Prostate gland (tissue), 2 donors: ENCODE data around the gene ACAD10. TPM values are rescaled to one million over a fixed set of nuclear protein-coding genes. Genes with fewer than 3 reads are reported as not detected.

ENCODE experiments used
- DNase-seq: peaks from one replicate; pipeline ENCODE4 v3.0.0-alpha.2; 2019; ENCODE audit warnings: low spot score
- H3K27ac ChIP-seq, 2 donors: fragments of 200-600 bp; sonication (generic); 2 replicates each; pipeline ENCODE4 v1.5.1; 2017 to 2019
- H3K27me3 ChIP-seq: fragments of 200-600 bp; sonication (generic); replicated peaks from 2 replicates; pipeline ENCODE4 v1.5.1; 2019; ENCODE audit not compliant: insufficient read depth
- H3K36me3 ChIP-seq, 2 donors: fragments of 200-600 bp; sonication (generic); 1 replicate in 1 of 2; 2 replicates in 1 of 2; pipeline versions ENCODE4 v1.5.1 to v1.8.1; 2017 to 2019
- H3K4me1 ChIP-seq: fragments of 200-600 bp; sonication (generic); replicated peaks from 2 replicates; pipeline ENCODE4 v1.5.1; 2019
- H3K4me3 ChIP-seq, 2 donors: fragments of 200-600 bp; sonication (generic); 2 replicates each; pipeline ENCODE4 v1.5.1; 2017 to 2019
- H3K9me3 ChIP-seq: fragments of 200-600 bp; sonication (generic); 2 replicates; pipeline ENCODE4 v1.5.1; 2017
- CTCF ChIP-seq, 4 experiments: fragments of 200-600 bp in 2 of 4; fragments of 450-650 bp in 2 of 4; sonication (generic) in 2 of 4; IDR thresholded peaks; 1 replicate in 3 of 4; 2 replicates in 1 of 4; pipeline ENCODE4 v1.5.1; 2016 to 2019; ENCODE audit warnings: antibody characterized with exemption in 4 of 4, mild to moderate bottlenecking in 2 of 4, moderate library complexity in 2 of 4
- POLR2A ChIP-seq: fragments of 450-650 bp; IDR thresholded peaks from one replicate; pipeline ENCODE4 v1.6.1; 2016; ENCODE audit warnings: antibody characterized with exemption, mild to moderate bottlenecking
- POLR2AphosphoS5 ChIP-seq: sonication (generic); formaldehyde crosslinking; IDR thresholded peaks from one replicate; pipeline ENCODE4 v1.6.1; 2017; ENCODE audit warnings: antibody characterized with exemption
- WGBS: methylation state at CpG from one replicate; pipeline ENCODE4 v1.1.5; 2018; 5-methylcytosine and 5-hydroxymethylcytosine counted together
- intact Hi-C: fragments of 100-400 bp; cut with DNase I; formaldehyde crosslinking; loops from one replicate; pipeline ENCODE4 v1.14.2; 2022
- total RNA-seq, 2 donors: library from RNA; depleted of rRNA; stranded (reverse); fragments of >200 nt; gene quantifications; one replicate each; pipeline ENCODE4 v1.1.0, GENCODE V29; 2016

The ACAD10 gene
- total RNA-seq, 2 donors from 2014 or later: 36.8 to 37.5 TPM

GRCh38 chr12:111748151-111748672 lies 62.4 kb downstream of the ACAD10 start:
- no peaks in the 10 kb centered on the region for H3K4me1 ChIP-seq
- intact Hi-C loops: no loop called here
- H3K27ac ChIP-seq: no peak overlapping the region
- H3K9me3 ChIP-seq: no peaks in the 10 kb centered on the region
- peaks cover 6 to 7% of the 10 kb centered on the region in 2 donors for H3K36me3 ChIP-seq
- DNase-seq: no peak
- no peak for TF ChIP-seq POLR2A
- TF ChIP-seq CTCF (IDR thresholded peaks at IDR 0.05): no peak
- TF ChIP-seq POLR2AphosphoS5: no peak
- 53% methylated on average over 8 of the region's 8 CpGs for WGBS
- H3K4me3 ChIP-seq: no peak overlapping the region
- no peaks in the 10 kb centered on the region for H3K27me3 ChIP-seq

- intact Hi-C loops: no loop called here
- no peak for DNase-seq
- H3K9me3 ChIP-seq: no peaks in the 10 kb centered on the region
- no peak overlapping the region for H3K27ac ChIP-seq
- H3K27me3 ChIP-seq: no peaks in the 10 kb centered on the region
- no peaks in the 10 kb centered on the region for H3K4me1 ChIP-seq
- TF ChIP-seq CTCF (IDR thresholded peaks at IDR 0.05): no peak
- TF ChIP-seq POLR2A: no peak
- TF ChIP-seq POLR2AphosphoS5: no peak
- H3K36me3 ChIP-seq: peaks cover 6 to 7% of the 10 kb centered on the region in 2 donors
- no peak overlapping the region for H3K4me3 ChIP-seq
- 89% methylated on average over 7 of the region's 7 CpGs for WGBS
Measured at GRCh38 chr12:111748867-111749266, 63.0 kb downstream of the ACAD10 start.

- 95% methylated on average over 4 of the region's 4 CpGs for WGBS
- TF ChIP-seq CTCF (IDR thresholded peaks at IDR 0.05): no peak
- no peak for TF ChIP-seq POLR2A
- no peak for TF ChIP-seq POLR2AphosphoS5
- DNase-seq: no peak
- H3K4me1 ChIP-seq: no peaks in the 10 kb centered on the region
- peaks cover 6 to 7% of the 10 kb centered on the region in 2 donors for H3K36me3 ChIP-seq
- no peaks in the 10 kb centered on the region for H3K9me3 ChIP-seq
- H3K27ac ChIP-seq: no peak overlapping the region
- intact Hi-C loops: no loop called here
- H3K27me3 ChIP-seq: no peaks in the 10 kb centered on the region
- H3K4me3 ChIP-seq: no peak overlapping the region
Measured at GRCh38 chr12:111749391-111749790, 63.5 kb downstream of the ACAD10 start.

- Histone ChIP-seq H3K27ac (no peak overlapping the region), H3K36me3 (no peaks in the 10 kb centered on the region), H3K4me3 (no peak overlapping the region), H3K9me3 (no peaks in the 10 kb centered on the region), H3K4me1 (peaks cover 19% of the 10 kb centered on the region), H3K27me3 (no peaks in the 10 kb centered on the region)
- TF ChIP-seq CTCF (IDR thresholded peaks at IDR 0.05) (peak; percentile 58 to 89 (median 84)), POLR2A (no peak), POLR2AphosphoS5 (peak; percentile 48)
- intact Hi-C loops: loop anchor here (1.0 kb wide), 1 partner anchor 60 kb away; no protein-coding TSS in a partner anchor
- WGBS: 58% methylated on average over 23 of the region's 23 CpGs
- DNase-seq: peak; percentile 54
Measured at GRCh38 chr12:111753144-111753881, 67.5 kb downstream of the ACAD10 start.

GRCh38 chr12:111754671-111755070 lies 68.8 kb downstream of the ACAD10 start:
- intact Hi-C loops: no loop called here
- DNase-seq: no peak
- no peaks in the 10 kb centered on the region for H3K36me3 ChIP-seq
- WGBS: 60% methylated on average over 8 of the region's 8 CpGs
- H3K27ac ChIP-seq: no peak overlapping the region
- peaks cover 19% of the 10 kb centered on the region for H3K4me1 ChIP-seq
- H3K27me3 ChIP-seq: no peaks in the 10 kb centered on the region
- no peak for TF ChIP-seq POLR2A
- TF ChIP-seq CTCF (IDR thresholded peaks at IDR 0.05): no peak
- TF ChIP-seq POLR2AphosphoS5: no peak
- no peaks in the 10 kb centered on the region for H3K9me3 ChIP-seq
- no peak overlapping the region for H3K4me3 ChIP-seq
